ENCODE data around the gene SIK2.
A peak's percentile ranks its signal among the peaks of the same experiment; 100 is the strongest.
"Not testable (repeated sequence)": the region's sequence is repeated elsewhere in the genome, so short reads cannot be mapped to it uniquely, and the experiment has no call there.

The SIK2 gene

DNA sequence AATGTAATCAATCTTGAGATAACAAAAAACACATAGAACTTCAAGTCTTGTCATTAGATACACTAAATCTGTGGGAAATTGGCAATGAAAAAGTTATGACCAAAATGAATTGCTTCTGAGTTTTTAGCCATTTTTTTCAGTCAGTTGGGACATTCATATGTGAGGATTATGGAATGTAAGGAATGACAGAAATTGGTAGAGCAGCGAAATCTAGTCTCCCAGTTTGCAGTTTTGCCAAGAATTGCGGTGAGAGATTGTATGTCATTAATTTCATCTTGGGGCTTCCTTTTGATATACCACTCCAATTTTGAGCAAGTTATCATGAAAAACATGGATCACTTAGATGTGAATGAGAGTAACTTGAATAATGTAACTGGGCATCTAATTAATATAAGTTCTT is 49.9 kb downstream of the SIK2 start:
- TF ChIP-seq, protein P1, sequence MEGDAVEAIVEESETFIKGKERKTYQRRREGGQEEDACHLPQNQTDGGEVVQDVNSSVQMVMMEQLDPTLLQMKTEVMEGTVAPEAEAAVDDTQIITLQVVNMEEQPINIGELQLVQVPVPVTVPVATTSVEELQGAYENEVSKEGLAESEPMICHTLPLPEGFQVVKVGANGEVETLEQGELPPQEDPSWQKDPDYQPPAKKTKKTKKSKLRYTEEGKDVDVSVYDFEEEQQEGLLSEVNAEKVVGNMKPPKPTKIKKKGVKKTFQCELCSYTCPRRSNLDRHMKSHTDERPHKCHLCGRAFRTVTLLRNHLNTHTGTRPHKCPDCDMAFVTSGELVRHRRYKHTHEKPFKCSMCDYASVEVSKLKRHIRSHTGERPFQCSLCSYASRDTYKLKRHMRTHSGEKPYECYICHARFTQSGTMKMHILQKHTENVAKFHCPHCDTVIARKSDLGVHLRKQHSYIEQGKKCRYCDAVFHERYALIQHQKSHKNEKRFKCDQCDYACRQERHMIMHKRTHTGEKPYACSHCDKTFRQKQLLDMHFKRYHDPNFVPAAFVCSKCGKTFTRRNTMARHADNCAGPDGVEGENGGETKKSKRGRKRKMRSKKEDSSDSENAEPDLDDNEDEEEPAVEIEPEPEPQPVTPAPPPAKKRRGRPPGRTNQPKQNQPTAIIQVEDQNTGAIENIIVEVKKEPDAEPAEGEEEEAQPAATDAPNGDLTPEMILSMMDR (IDR thresholded peaks at IDR 0.05; ENCODE audit: poor library complexity, severe bottlenecking), result no peak
- DNase-seq (ENCODE audit: low spot score) (no peak), ATAC-seq (ENCODE audit: low read depth) (no peak)
- Histone ChIP-seq H3K4me3 (ENCODE audit: severe bottlenecking) (no peak overlapping the region), H3K27me3 (ENCODE audit: insufficient read depth, poor library complexity, severe bottlenecking) (no peaks in the 10 kb centered on the region), H3K36me3 (ENCODE audit: low read depth) (peaks cover 6% of the 10 kb centered on the region; the same call in 1 of the 2 replicates), H3K27ac (ENCODE audit: poor library complexity, severe bottlenecking) (peak overlapping the region; percentile 56), H3K9me3 (ENCODE audit: severe bottlenecking) (no peaks in the 10 kb centered on the region), H3K4me1 (ENCODE audit: insufficient read depth, poor library complexity, severe bottlenecking) (peaks cover 23% of the 10 kb centered on the region)

DNA sequence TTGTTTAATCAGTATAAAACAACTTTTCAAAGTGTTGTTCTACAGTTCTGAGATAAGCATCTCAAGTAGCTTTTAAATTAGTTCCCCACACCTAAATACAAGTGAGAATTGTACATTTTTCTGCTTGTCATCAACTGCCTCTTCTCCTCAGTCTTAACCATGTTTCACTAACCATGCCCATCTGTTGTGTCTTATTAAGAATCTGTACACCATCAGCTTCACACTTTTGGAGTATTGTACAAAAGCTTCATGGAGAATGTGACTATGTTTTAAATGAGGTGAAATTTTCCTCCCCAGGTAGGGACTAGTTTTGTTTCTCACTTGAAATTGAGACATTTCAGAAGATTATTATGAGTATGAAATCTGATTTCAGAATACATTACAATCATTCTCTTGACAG is 52.4 kb downstream of the SIK2 start:
- DNase-seq (ENCODE audit: low spot score), result no peak
- Histone ChIP-seq H3K4me3 (ENCODE audit: severe bottlenecking) (no peak overlapping the region), H3K27me3 (ENCODE audit: insufficient read depth, poor library complexity, severe bottlenecking) (no peaks in the 10 kb centered on the region), H3K4me1 (ENCODE audit: insufficient read depth, poor library complexity, severe bottlenecking) (peaks cover 23% of the 10 kb centered on the region), H3K36me3 (ENCODE audit: low read depth) (peaks cover 6% of the 10 kb centered on the region; the same call in 1 of the 2 replicates), H3K27ac (ENCODE audit: poor library complexity, severe bottlenecking) (no peak overlapping the region), H3K9me3 (ENCODE audit: severe bottlenecking) (no peaks in the 10 kb centered on the region)
- TF ChIP-seq, protein P1 (IDR thresholded peaks at IDR 0.05; ENCODE audit: poor library complexity, severe bottlenecking), result no peak
- ATAC-seq (ENCODE audit: low read depth), result no peak

DNA sequence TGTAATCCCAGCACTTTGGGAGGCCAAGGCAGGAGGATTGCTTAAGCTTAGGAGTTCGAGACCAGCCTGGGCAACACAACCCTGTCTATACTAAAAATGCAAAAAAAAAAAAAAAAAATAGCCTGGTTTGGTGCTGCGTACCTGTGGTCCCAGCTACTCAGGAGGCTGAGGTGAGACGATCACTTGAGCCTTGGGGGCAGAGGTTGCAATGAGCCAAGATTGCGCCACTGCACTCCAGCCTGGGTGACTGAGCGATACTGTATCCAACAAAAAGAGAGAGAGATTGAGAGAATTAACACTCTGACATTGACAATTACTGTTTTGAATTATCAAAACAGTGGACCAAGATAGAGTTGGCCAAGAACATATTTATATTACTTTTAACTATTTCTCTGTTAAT is 53.7 kb downstream of the SIK2 start:
- DNase-seq (ENCODE audit: low spot score) (no peak), ATAC-seq (ENCODE audit: low read depth) (no peak)
- no peaks in the 10 kb centered on the region for H3K9me3 ChIP-seq (ENCODE audit: severe bottlenecking)
- peaks cover 13% of the 10 kb centered on the region for H3K4me1 ChIP-seq (ENCODE audit: insufficient read depth, poor library complexity, severe bottlenecking)
- TF ChIP-seq, protein P1 (IDR thresholded peaks at IDR 0.05; ENCODE audit: poor library complexity, severe bottlenecking), result no peak
- no peak overlapping the region for H3K27ac ChIP-seq (ENCODE audit: poor library complexity, severe bottlenecking)
- H3K27me3 ChIP-seq (ENCODE audit: insufficient read depth, poor library complexity, severe bottlenecking), result no peaks in the 10 kb centered on the region
- H3K36me3 ChIP-seq (ENCODE audit: low read depth), result peaks cover 6% of the 10 kb centered on the region; the same call in 1 of the 2 replicates
- no peak overlapping the region for H3K4me3 ChIP-seq (ENCODE audit: severe bottlenecking)

DNA sequence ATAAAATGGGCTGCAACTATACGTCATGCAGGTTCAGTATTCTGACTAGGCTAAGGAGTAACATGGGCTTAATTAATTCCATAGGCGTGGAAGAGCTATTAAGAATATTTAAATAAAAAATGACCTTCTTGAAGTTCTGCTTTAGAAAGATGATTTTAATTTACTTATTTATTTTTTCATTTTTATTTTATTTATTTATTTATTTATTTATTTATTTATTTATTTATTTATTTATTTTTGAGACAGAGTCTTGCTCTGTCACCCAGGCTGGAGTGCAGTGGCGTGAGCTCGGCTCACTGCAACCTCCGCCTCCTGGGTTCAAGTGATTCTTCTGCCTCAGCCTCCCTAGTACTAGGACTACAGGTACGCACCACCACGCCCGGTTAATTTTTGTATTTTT is 55.7 kb downstream of the SIK2 start:
- not testable (repeated sequence) for DNase-seq (ENCODE audit: low spot score); H3K4me3 ChIP-seq (ENCODE audit: severe bottlenecking); H3K9me3 ChIP-seq (ENCODE audit: severe bottlenecking); H3K27me3 ChIP-seq (ENCODE audit: insufficient read depth, poor library complexity, severe bottlenecking); H3K36me3 ChIP-seq (ENCODE audit: low read depth); H3K27ac ChIP-seq (ENCODE audit: poor library complexity, severe bottlenecking); H3K4me1 ChIP-seq (ENCODE audit: insufficient read depth, poor library complexity, severe bottlenecking); ATAC-seq (ENCODE audit: low read depth)

DNA sequence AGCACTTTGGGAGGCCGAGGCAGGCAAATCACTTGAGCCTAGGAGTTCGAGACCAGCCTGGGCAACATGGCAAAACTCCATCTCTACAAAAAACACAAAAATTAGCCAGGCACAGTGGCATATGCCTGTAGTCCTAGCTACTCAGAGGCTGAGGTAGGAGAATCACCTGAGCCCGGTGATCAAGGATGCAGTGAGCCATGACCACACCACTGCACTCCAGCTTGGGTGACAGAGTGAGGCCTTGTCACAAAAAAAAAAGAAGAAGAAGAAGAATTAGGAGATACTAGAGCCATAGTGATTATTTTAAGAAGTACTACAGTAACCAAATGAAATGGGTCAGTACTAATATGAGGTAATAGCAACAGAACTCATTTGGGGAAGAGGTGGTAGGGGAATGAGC is 56.2 kb downstream of the SIK2 start:
- not testable (repeated sequence) for ATAC-seq (ENCODE audit: low read depth); DNase-seq (ENCODE audit: low spot score); H3K27ac ChIP-seq (ENCODE audit: poor library complexity, severe bottlenecking); H3K27me3 ChIP-seq (ENCODE audit: insufficient read depth, poor library complexity, severe bottlenecking); H3K9me3 ChIP-seq (ENCODE audit: severe bottlenecking); H3K4me3 ChIP-seq (ENCODE audit: severe bottlenecking); H3K4me1 ChIP-seq (ENCODE audit: insufficient read depth, poor library complexity, severe bottlenecking); H3K36me3 ChIP-seq (ENCODE audit: low read depth)

DNA sequence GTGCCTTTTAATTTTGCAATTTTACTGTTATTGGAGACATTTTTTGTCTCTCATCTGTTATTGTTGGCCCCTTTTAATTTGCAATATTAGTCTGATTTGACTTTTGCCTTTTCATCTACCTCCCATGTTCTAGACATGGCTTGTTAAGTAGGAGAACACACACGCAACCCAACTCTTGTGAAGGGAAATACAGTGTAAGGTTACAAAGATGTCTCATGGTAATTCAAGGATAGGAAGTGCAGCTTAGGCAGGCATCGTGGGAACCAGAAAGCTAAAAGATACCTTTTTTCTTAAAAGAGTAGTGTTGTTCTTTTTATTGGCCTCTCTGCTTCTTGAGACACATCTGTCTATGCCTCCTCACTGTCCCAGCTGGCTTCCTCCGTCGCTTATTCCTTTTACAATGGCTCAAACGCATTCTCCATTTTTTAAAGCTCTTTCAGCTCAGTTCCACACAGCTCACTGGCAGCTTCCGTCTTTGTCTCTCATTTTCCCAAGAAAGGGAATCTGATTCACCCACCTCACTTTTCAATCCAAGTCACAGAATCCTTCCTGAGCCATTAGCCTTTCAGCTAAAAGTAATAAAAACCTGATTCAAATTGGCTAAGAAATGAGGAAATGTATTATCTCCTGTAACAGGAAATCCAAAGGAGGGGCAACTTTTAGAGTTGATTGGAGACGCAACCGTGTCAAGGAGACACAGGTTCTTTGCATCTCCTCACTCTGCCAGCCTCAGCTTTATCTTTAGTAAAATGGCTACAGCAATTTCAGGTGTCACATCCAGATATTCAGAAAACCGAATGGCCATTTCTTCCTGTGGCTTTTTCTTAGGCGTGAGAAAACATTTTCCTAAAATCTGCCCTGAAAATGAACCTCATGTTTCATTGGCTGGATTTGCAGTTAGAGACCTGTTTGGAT is 57.2 kb downstream of the SIK2 start:
- no peak overlapping the region for H3K4me3 ChIP-seq (ENCODE audit: severe bottlenecking)
- peaks cover 2% of the 10 kb centered on the region for H3K4me1 ChIP-seq (ENCODE audit: insufficient read depth, poor library complexity, severe bottlenecking)
- H3K36me3 ChIP-seq (ENCODE audit: low read depth), result no peaks in the 10 kb centered on the region
- H3K27me3 ChIP-seq (ENCODE audit: insufficient read depth, poor library complexity, severe bottlenecking), result no peaks in the 10 kb centered on the region
- H3K27ac ChIP-seq (ENCODE audit: poor library complexity, severe bottlenecking), result no peak overlapping the region
- no peaks in the 10 kb centered on the region for H3K9me3 ChIP-seq (ENCODE audit: severe bottlenecking)
- DNase-seq (ENCODE audit: low spot score) (no peak), ATAC-seq (ENCODE audit: low read depth) (no peak)
- TF ChIP-seq, protein P1 (IDR thresholded peaks at IDR 0.05; ENCODE audit: poor library complexity, severe bottlenecking), result no peak
